GM12878 (cell line): Measurements from ENCODE around the gene SLC12A5. TPM values are rescaled to one million over a fixed set of nuclear protein-coding genes. Genes with fewer than 3 reads are reported as not detected.

Source experiments
- ATAC-seq: fragments of 200-7000 bp; cut with Tn5 transposase; 3 replicates; pipeline ENCODE4 v1.9.1; 2020; ENCODE audit warnings: mild to moderate bottlenecking, moderate library complexity
- BruUV-seq: library from RNA; stranded (reverse); fragments of 400-500 nt; replicated peaks from 2 replicates; lab custom pipeline; 2021; lab: Mats Ljungman, UMichigan
- CTCF ChIA-PET: fragments of 300-600 bp; sonication (Branson Sonifier 250); formaldehyde crosslinking; extraction: SDS; loops from one replicate; lab custom pipeline; 2021; ENCODE audit warnings: inconsistent platforms; lab: Yijun Ruan, JAX
- POLR2A ChIA-PET: fragments of 350-600 bp; formaldehyde crosslinking; extraction: SDS; loops from one replicate; lab custom pipeline; 2021; ENCODE audit warnings: inconsistent platforms; lab: Charles Lee
- RAD21 ChIA-PET: fragments of 300-600 bp; sonication (Branson Sonifier 250); formaldehyde crosslinking; loops from one replicate; lab custom pipeline; 2023; ENCODE audit warnings: antibody characterized with exemption; ENCODE audit not compliant: unreplicated experiment; lab: Charles Lee
- SMC1A ChIA-PET: fragments of 300-600 bp; sonication (Branson Sonifier 250); formaldehyde crosslinking; loops from one replicate; lab custom pipeline; 2023; ENCODE audit not compliant: unreplicated experiment, uncharacterized antibody; lab: Charles Lee
- DNase-seq: peaks from one replicate; pipeline ENCODE4 v3.0.0-alpha.2; 2011; ENCODE audit warnings: low read depth, low spot score
- FAIRE-seq: peaks from 3 replicates; lab custom pipeline; 2011; peaks lifted over from hg19 to GRCh38; lab: Jason Lieb, UNC
- H2AFZ ChIP-seq: 2 replicates; pipeline ENCODE4 v1.6.0; 2011; ENCODE audit warnings: low read depth, low read length, control low read depth; ENCODE audit not compliant: control insufficient read depth
- H3K27ac ChIP-seq: 2 replicates; pipeline ENCODE4 v1.5.1; 2011; ENCODE audit warnings: control low read depth; ENCODE audit not compliant: control insufficient read depth, insufficient read depth
- H3K27me3 ChIP-seq, 2 experiments: replicated peaks in 1 of 2; 2 replicates each; pipeline versions ENCODE4 v1.6.0 to v1.6.1; 2011; ENCODE audit warnings: low read length in 1 of 2; ENCODE audit not compliant: control insufficient read depth in 2 of 2, insufficient read depth in 2 of 2
- H3K36me3 ChIP-seq, 2 experiments: 2 replicates each; pipeline ENCODE4 v1.5.1; 2011; ENCODE audit warnings: low read length in 1 of 2; ENCODE audit not compliant: control insufficient read depth in 2 of 2, insufficient read depth in 2 of 2
- H3K4me1 ChIP-seq: 2 replicates; pipeline ENCODE4 v1.6.1; 2011; ENCODE audit warnings: mild to moderate bottlenecking, low read length, moderate library complexity, mixed read lengths; ENCODE audit not compliant: control insufficient read depth, insufficient read depth
- H3K4me2 ChIP-seq: 2 replicates; pipeline ENCODE4 v1.6.0; 2011; ENCODE audit warnings: control low read depth; ENCODE audit not compliant: control insufficient read depth, insufficient read depth
- H3K4me3 ChIP-seq: fragments of 200-600 bp; sonication (generic); 2 replicates; pipeline ENCODE4 v1.5.1; 2016
- H3K79me2 ChIP-seq: 2 replicates; pipeline ENCODE4 v1.6.0; 2011; ENCODE audit warnings: low read length; ENCODE audit not compliant: control insufficient read depth, insufficient read depth
- H3K9ac ChIP-seq: 2 replicates; pipeline ENCODE4 v1.8.0; 2011; ENCODE audit warnings: low read length, control low read depth, mixed read lengths; ENCODE audit not compliant: control insufficient read depth, insufficient read depth
- H3K9me3 ChIP-seq: replicated peaks from 3 replicates; pipeline ENCODE4 v1.5.1; 2011; ENCODE audit warnings: mild to moderate bottlenecking, low read length; ENCODE audit not compliant: control insufficient read depth, insufficient read depth
- H4K20me1 ChIP-seq: 2 replicates; pipeline ENCODE4 v1.6.0; 2011; ENCODE audit not compliant: control insufficient read depth, insufficient read depth
- FOXM1 ChIP-seq: IDR thresholded peaks from 2 replicates; pipeline ENCODE4 v1.6.1; 2012; ENCODE audit warnings: low read depth, mild to moderate bottlenecking, inconsistent platforms, low read length, moderate library complexity
- HCFC1 ChIP-seq: fragments of 150-350 bp; IDR thresholded peaks from 2 replicates; pipeline ENCODE4 v1.6.1; 2014; ENCODE audit warnings: low read length
- IKZF1 ChIP-seq: fragments of 450-650 bp; conservative IDR thresholded peaks from 2 replicates; pipeline ENCODE4 v1.6.1; 2017; ENCODE audit warnings: antibody characterized with exemption, mild to moderate bottlenecking
- NR2C1 ChIP-seq: fragments of 450-650 bp; IDR thresholded peaks from 2 replicates; pipeline ENCODE4 v1.6.1; 2017; ENCODE audit warnings: antibody characterized with exemption, mild to moderate bottlenecking, moderate library complexity
- NR2C2 ChIP-seq: IDR thresholded peaks from 2 replicates; pipeline ENCODE4 v1.6.1; 2011; ENCODE audit warnings: borderline replicate concordance, low read depth; ENCODE audit not compliant: control insufficient read depth, insufficient read length
- SMARCA5 ChIP-seq: fragments of 450-650 bp; IDR thresholded peaks from 2 replicates; pipeline ENCODE4 v1.6.1; 2017; ENCODE audit warnings: mild to moderate bottlenecking
- SP1 ChIP-seq: IDR thresholded peaks from one replicate; pipeline ENCODE4 v1.6.1; 2011; ENCODE audit warnings: low read depth, low read length
- SREBF1 ChIP-seq: IDR thresholded peaks from 2 replicates; pipeline ENCODE4 v1.6.1; 2012; ENCODE audit warnings: mild to moderate bottlenecking, low read length
- STAT3 ChIP-seq: IDR thresholded peaks from 2 replicates; pipeline ENCODE4 v1.6.1; 2011; ENCODE audit warnings: low read depth, low read length, improper control_type of control experiment
- TCF12 ChIP-seq: IDR thresholded peaks from 2 replicates; pipeline ENCODE4 v1.6.1; 2011; ENCODE audit warnings: low read depth, mild to moderate bottlenecking, low read length
- WGBS: methylation state at CpG from one replicate; pipeline ENCODE4 v1.1.6; 2016; ENCODE audit warnings: low lambda C conversion rate; ENCODE audit not compliant: insufficient replicate concordance, insufficient coverage; ENCODE audit errors: missing lambda C conversion rate; 5-methylcytosine and 5-hydroxymethylcytosine counted together
- in situ Hi-C: fragments of 300-500 bp; cut with MboI; formaldehyde crosslinking; loops from 9 replicates; pipeline ENCODE4 v1.14.3; 2018; ENCODE audit warnings: mixed read lengths
- intact Hi-C: fragments of 100-400 bp; cut with micrococcal nuclease; formaldehyde crosslinking; loops from one replicate; pipeline ENCODE4 v1.14.2; 2022; ENCODE audit not compliant: unreplicated experiment
- polyA plus RNA-seq, 11 experiments: library from polyadenylated mRNA; depleted of rRNA in 4 of 11; unstranded in 6 of 11; stranded (reverse) in 5 of 11; fragments of >200 nt; fragmentation: Nextera tagmentation in 4 of 11; fragmentation: Illumina TruSeq in 1 of 11; extraction: Ambion mirVana in 4 of 11; extraction: Trizol in 1 of 11; gene quantifications; 1 replicate in 1 of 11; 2 replicates in 10 of 11; pipeline versions ENCODE4 v1.2.1 to v1.2.3, GENCODE V29; 2011 to 2016; ENCODE audit warnings: inconsistent platforms in 2 of 11, missing spikeins in 2 of 11, low read depth in 1 of 11
- total RNA-seq, 4 experiments: library from RNA; depleted of rRNA in 3 of 4; stranded (reverse); fragments of >200 nt in 3 of 4; fragmentation: Illumina TruSeq in 1 of 4; extraction: Trizol in 1 of 4; gene quantifications; 2 replicates each; pipeline versions ENCODE4 v1.2.1 to v1.2.3, GENCODE V29; 2013 to 2021
- TF ChIP-seq, protein P1 (sequence below): fragments of 150-350 bp; IDR thresholded peaks from 2 replicates; pipeline ENCODE4 v1.6.1; 2014; ENCODE audit warnings: mild to moderate bottlenecking, low read depth, low read length
- TF ChIP-seq, protein P2 (sequence below): fragments of 450-650 bp; IDR thresholded peaks from 2 replicates; pipeline ENCODE4 v1.6.1; 2018; ENCODE audit warnings: mild to moderate bottlenecking, low read depth, moderate library complexity; ENCODE audit not compliant: partially characterized antibody
- TF ChIP-seq, protein P3 (sequence below): fragments of 450-650 bp; conservative IDR thresholded peaks from 2 replicates; pipeline ENCODE4 v1.6.1; 2017; ENCODE audit warnings: mild to moderate bottlenecking, moderate library complexity

SLC12A5 gene
- total and polyA plus RNA-seq, 10 of the 15 experiments (the other 5 are each of a cell fraction or from before 2014, with no cell fraction given) = 0.26 to 2.7 (median 1.2) TPM

DNA sequence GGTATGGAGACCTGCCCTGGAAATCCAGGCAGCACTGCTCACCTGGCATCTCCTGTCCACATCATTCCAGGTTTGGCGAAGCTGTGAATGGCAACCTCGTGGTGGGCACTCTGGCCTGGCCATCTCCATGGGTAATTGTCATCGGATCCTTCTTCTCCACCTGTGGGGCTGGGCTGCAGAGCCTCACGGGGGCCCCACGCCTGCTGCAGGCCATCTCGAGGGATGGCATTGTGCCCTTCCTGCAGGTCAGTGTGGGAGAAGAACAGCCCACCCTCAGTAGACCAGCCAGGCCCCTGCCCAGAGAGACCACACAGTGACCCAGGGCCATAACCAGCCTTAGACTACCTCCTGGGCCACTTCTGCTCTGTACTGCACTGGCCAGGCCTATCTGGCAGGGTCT lies 15.9 kb downstream of the SLC12A5 start (continued):
- TF ChIP-seq SMARCA5 = no peak
- no peak for TF ChIP-seq SREBF1
- no peak for TF ChIP-seq NR2C2
- no peak for TF ChIP-seq IKZF1
- no peak for TF ChIP-seq HCFC1
- no peak for TF ChIP-seq STAT3

DNA sequence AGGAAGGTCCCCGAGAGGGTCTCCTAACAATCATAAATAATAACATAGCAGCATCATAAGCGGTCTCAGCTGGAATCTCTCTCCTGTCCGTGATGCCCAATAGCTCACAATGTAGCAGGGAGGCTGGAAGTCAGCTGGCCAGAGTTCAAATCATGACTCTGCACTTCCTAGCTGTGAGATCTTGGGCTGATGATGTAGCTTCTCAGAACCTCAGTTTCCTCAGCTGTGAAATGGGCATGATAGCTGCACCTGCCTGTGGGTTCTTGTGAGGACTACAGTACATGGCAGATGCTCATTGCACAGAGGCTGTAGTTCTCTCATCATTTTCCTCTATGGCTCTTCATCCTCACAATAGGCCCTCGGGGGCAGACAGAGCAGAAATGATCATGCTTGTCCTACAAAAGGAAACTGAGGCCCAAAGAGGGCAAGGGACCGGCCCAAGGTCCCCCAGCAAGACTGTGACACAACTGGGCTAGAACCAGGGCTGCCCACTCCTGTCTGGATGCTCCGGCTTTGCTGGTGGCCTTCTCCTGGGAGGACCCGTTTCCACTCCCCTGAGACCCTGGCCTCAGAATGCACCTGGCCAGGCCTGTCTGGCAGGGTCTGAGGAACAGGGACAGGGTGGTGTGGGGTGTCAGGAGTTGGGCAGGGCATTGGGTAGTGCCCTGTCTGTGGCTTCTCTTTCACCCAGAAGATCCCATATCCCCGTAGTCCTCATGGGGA lies 17.7 kb downstream of the SLC12A5 start:
- ChIA-PET POLR2A (no interaction called here), RAD21 (no interaction called here)
- WGBS = 20% methylated on average over 8 of the region's 8 CpGs
- intact Hi-C loops = no loop called here
- H3K9me3 ChIP-seq = no peaks in the 10 kb centered on the region
- H3K27ac ChIP-seq = no peak overlapping the region
- H3K27me3 ChIP-seq = peaks cover 0 to 5% of the 10 kb centered on the region in 2 experiments; a peak in 3 of 4 replicates
- H3K4me2 ChIP-seq = no peak overlapping the region
- no peak for ATAC-seq
- H3K4me1 ChIP-seq = no peaks in the 10 kb centered on the region
- BruUV-seq = no TSS peak
- no peaks in the 10 kb centered on the region for H3K36me3 ChIP-seq
- TF ChIP-seq FOXM1 = no peak
- TF ChIP-seq, protein P1, sequence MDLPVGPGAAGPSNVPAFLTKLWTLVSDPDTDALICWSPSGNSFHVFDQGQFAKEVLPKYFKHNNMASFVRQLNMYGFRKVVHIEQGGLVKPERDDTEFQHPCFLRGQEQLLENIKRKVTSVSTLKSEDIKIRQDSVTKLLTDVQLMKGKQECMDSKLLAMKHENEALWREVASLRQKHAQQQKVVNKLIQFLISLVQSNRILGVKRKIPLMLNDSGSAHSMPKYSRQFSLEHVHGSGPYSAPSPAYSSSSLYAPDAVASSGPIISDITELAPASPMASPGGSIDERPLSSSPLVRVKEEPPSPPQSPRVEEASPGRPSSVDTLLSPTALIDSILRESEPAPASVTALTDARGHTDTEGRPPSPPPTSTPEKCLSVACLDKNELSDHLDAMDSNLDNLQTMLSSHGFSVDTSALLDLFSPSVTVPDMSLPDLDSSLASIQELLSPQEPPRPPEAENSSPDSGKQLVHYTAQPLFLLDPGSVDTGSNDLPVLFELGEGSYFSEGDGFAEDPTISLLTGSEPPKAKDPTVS = no peak
- TF ChIP-seq NR2C1 = no peak
- TF ChIP-seq HCFC1 = no peak
- TF ChIP-seq, protein P2, sequence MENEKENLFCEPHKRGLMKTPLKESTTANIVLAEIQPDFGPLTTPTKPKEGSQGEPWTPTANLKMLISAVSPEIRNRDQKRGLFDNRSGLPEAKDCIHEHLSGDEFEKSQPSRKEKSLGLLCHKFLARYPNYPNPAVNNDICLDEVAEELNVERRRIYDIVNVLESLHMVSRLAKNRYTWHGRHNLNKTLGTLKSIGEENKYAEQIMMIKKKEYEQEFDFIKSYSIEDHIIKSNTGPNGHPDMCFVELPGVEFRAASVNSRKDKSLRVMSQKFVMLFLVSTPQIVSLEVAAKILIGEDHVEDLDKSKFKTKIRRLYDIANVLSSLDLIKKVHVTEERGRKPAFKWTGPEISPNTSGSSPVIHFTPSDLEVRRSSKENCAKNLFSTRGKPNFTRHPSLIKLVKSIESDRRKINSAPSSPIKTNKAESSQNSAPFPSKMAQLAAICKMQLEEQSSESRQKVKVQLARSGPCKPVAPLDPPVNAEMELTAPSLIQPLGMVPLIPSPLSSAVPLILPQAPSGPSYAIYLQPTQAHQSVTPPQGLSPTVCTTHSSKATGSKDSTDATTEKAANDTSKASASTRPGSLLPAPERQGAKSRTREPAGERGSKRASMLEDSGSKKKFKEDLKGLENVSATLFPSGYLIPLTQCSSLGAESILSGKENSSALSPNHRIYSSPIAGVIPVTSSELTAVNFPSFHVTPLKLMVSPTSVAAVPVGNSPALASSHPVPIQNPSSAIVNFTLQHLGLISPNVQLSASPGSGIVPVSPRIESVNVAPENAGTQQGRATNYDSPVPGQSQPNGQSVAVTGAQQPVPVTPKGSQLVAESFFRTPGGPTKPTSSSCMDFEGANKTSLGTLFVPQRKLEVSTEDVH = no peak
- no peak for TF ChIP-seq SP1
- TF ChIP-seq, protein P3, sequence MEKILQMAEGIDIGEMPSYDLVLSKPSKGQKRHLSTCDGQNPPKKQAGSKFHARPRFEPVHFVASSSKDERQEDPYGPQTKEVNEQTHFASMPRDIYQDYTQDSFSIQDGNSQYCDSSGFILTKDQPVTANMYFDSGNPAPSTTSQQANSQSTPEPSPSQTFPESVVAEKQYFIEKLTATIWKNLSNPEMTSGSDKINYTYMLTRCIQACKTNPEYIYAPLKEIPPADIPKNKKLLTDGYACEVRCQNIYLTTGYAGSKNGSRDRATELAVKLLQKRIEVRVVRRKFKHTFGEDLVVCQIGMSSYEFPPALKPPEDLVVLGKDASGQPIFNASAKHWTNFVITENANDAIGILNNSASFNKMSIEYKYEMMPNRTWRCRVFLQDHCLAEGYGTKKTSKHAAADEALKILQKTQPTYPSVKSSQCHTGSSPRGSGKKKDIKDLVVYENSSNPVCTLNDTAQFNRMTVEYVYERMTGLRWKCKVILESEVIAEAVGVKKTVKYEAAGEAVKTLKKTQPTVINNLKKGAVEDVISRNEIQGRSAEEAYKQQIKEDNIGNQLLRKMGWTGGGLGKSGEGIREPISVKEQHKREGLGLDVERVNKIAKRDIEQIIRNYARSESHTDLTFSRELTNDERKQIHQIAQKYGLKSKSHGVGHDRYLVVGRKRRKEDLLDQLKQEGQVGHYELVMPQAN = no peak
- TF ChIP-seq TCF12 = no peak
- TF ChIP-seq, all 136 proteins: peak for 0
- H3K9ac ChIP-seq = no peak overlapping the region
- ChIA-PET CTCF (interaction anchor here (0.5 kb wide), 1 partner anchor 17 kb away, joined by 3 read pairs; no protein-coding TSS in a partner anchor), SMC1A (no interaction called here)
- DNase-seq (no peak), FAIRE-seq (no peak)
- in situ Hi-C loops = no loop called here
- no peak overlapping the region for H3K4me3 ChIP-seq
- no peaks in the 10 kb centered on the region for H3K79me2 ChIP-seq
- H2AFZ ChIP-seq = no peak overlapping the region
- H4K20me1 ChIP-seq = no peaks in the 10 kb centered on the region; the same call in 1 of the 2 replicates
